ENCODE measurements around the gene VCAM1. TPM values are rescaled to one million over a fixed set of nuclear protein-coding genes. Genes with fewer than 3 reads are reported as not detected.

Gene VCAM1
- total RNA-seq, 1 donor from 2014 or later = not detected

DNA sequence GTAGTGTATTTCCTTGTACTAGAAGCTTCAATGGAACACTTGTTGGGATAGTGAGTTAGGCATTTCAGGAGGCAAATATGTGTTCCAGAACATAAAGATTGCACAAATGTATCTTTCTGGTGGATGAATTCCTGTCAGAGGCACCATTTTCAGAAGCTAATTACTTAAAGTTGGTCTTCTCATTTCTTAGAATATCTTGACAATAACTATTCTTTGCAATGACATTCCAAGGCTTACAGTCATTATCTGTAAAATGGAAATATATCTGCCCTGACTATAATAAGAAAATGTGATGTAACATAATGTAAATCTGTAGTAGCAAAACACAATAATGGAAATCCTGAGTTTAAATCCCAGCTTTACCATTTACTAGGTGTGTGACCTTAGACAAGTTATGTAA lies 2.7 kb downstream of the VCAM1 start:
- H3K27ac Mint-ChIP-seq = no peak overlapping the region
- TF ChIP-seq, protein P1, sequence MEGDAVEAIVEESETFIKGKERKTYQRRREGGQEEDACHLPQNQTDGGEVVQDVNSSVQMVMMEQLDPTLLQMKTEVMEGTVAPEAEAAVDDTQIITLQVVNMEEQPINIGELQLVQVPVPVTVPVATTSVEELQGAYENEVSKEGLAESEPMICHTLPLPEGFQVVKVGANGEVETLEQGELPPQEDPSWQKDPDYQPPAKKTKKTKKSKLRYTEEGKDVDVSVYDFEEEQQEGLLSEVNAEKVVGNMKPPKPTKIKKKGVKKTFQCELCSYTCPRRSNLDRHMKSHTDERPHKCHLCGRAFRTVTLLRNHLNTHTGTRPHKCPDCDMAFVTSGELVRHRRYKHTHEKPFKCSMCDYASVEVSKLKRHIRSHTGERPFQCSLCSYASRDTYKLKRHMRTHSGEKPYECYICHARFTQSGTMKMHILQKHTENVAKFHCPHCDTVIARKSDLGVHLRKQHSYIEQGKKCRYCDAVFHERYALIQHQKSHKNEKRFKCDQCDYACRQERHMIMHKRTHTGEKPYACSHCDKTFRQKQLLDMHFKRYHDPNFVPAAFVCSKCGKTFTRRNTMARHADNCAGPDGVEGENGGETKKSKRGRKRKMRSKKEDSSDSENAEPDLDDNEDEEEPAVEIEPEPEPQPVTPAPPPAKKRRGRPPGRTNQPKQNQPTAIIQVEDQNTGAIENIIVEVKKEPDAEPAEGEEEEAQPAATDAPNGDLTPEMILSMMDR (IDR thresholded peaks at IDR 0.05; ENCODE audit: unreplicated experiment) = no peak
- H3K4me3 Mint-ChIP-seq (ENCODE audit: low read depth) = no peak overlapping the region
- H3K9me3 Mint-ChIP-seq (ENCODE audit: low read depth) = no peaks in the 10 kb centered on the region
- H3K27me3 Mint-ChIP-seq = no peaks in the 10 kb centered on the region
- H3K4me1 Mint-ChIP-seq (ENCODE audit: low read depth) = peaks cover 4% of the 10 kb centered on the region
- H3K36me3 Mint-ChIP-seq (ENCODE audit: insufficient read depth) = no peaks in the 10 kb centered on the region
- no peak for DNase-seq (ENCODE audit: low spot score, unreplicated experiment)

DNA sequence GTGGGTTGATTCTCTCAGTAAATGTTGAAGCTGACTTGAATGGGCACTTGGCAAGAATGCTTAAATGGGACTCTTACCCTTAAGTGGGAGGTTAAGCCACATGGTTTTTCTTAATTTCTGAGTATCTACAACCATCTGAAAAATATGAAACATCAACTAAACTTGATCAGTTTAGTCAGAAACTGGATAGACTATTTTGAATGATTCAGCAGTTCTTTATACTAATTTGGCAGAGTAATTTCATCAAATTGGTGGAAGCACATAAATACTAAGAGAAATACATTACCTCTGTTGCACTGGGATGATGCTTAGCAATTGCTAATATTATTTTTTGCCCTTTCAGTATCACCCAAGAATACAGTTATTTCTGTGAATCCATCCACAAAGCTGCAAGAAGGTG lies 4.7 kb downstream of the VCAM1 start:
- no peaks in the 10 kb centered on the region for H3K9me3 Mint-ChIP-seq (ENCODE audit: low read depth)
- no peak for DNase-seq (ENCODE audit: low spot score, unreplicated experiment)
- peaks cover 4% of the 10 kb centered on the region for H3K4me1 Mint-ChIP-seq (ENCODE audit: low read depth)
- TF ChIP-seq, protein P1 (IDR thresholded peaks at IDR 0.05; ENCODE audit: unreplicated experiment) = no peak
- no peak overlapping the region for H3K4me3 Mint-ChIP-seq (ENCODE audit: low read depth)
- H3K27me3 Mint-ChIP-seq = no peaks in the 10 kb centered on the region
- H3K27ac Mint-ChIP-seq = no peak overlapping the region
- H3K36me3 Mint-ChIP-seq (ENCODE audit: insufficient read depth) = no peaks in the 10 kb centered on the region

DNA sequence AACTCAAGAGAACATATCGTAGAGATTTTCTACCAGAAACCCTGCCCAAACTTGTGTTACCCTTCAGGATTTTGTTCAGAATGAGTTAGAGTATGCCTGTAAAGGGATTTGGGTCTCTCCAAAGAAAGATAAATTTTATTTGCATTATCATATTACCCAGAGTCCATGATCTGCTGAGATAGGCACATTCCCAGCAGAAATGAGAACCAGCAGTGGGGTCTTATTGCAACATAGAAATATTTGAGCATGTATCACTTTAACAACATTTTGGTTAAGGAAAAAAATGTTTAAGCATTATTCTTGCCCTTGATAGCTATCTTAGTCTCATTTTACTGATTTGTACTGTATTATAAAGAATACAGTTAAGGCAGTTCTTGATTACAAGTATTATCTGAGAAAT lies 10.6 kb downstream of the VCAM1 start:
- Mint-ChIP-seq H3K4me1 (ENCODE audit: low read depth) (peaks cover 12% of the 10 kb centered on the region), H3K27ac (no peak overlapping the region), H3K27me3 (no peaks in the 10 kb centered on the region), H3K4me3 (ENCODE audit: low read depth) (no peak overlapping the region), H3K9me3 (ENCODE audit: low read depth) (peaks cover 4% of the 10 kb centered on the region), H3K36me3 (ENCODE audit: insufficient read depth) (no peaks in the 10 kb centered on the region)
- no peak for DNase-seq (ENCODE audit: low spot score, unreplicated experiment)
- TF ChIP-seq, protein P1 (IDR thresholded peaks at IDR 0.05; ENCODE audit: unreplicated experiment) = no peak

DNA sequence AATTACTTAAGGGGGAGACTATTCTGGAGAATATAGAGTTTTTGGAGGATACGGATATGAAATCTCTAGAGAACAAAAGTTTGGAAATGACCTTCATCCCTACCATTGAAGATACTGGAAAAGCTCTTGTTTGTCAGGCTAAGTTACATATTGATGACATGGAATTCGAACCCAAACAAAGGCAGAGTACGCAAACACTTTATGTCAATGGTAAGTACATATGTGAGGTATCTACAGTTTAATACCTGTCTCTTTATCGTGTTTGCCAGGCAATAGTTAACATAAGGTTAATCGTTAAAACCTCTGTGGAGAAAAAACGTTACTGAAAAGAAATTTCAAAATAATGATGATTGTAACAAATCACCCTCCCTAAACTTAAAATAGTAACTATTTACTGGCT lies 11.8 kb downstream of the VCAM1 start:
- Mint-ChIP-seq H3K27me3 (no peaks in the 10 kb centered on the region), H3K4me3 (ENCODE audit: low read depth) (no peak overlapping the region), H3K36me3 (ENCODE audit: insufficient read depth) (no peaks in the 10 kb centered on the region), H3K9me3 (ENCODE audit: low read depth) (peaks cover 4% of the 10 kb centered on the region), H3K27ac (no peak overlapping the region), H3K4me1 (ENCODE audit: low read depth) (peaks cover 13% of the 10 kb centered on the region)
- TF ChIP-seq, protein P1 (IDR thresholded peaks at IDR 0.05; ENCODE audit: unreplicated experiment) = no peak
- DNase-seq (ENCODE audit: low spot score, unreplicated experiment) = no peak

DNA sequence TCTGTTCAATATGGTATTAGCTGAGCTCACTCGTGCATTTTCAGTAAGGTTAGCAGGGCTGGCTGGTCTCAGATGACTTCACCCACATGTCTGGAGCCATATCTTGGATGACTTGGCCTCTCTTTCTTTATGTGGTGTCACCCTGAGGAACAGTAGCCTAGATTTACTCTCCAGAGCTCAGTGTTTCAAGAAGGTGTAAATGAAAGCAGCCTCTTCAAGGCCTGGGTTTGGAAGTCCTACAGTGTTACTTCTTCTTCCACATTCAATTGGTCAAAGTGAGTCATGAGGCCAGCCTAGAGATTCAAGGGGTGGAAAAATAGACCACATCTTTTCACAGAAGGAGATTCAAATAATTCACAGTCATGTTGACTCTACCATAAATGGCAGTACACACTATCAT lies 12.2 kb downstream of the VCAM1 start:
- no peak for DNase-seq (ENCODE audit: low spot score, unreplicated experiment)
- H3K27me3 Mint-ChIP-seq = no peaks in the 10 kb centered on the region
- TF ChIP-seq, protein P1 (IDR thresholded peaks at IDR 0.05; ENCODE audit: unreplicated experiment) = no peak
- H3K4me3 Mint-ChIP-seq (ENCODE audit: low read depth) = no peak overlapping the region
- H3K4me1 Mint-ChIP-seq (ENCODE audit: low read depth) = peaks cover 13% of the 10 kb centered on the region
- no peaks in the 10 kb centered on the region for H3K36me3 Mint-ChIP-seq (ENCODE audit: insufficient read depth)
- H3K9me3 Mint-ChIP-seq (ENCODE audit: low read depth) = peaks cover 4% of the 10 kb centered on the region
- H3K27ac Mint-ChIP-seq = no peak overlapping the region

All from progenitor cell of endocrine pancreas (in vitro differentiated cells).